ENCODE measurements around the gene JOSD1.
"Not testable (repeated sequence)": the region's sequence is repeated elsewhere in the genome, so short reads cannot be mapped to it uniquely, and the experiment has no call there.

JOSD1 gene

GRCh38 chr22:38655519-38656255, 45.1 kb downstream of the JOSD1 start:
- H3K4me3 Mint-ChIP-seq: peak overlapping the region; percentile 85
- DNase-seq (no peak), ATAC-seq (peak; percentile 3)
- H3K4me1 Mint-ChIP-seq: peaks cover 17% of the 10 kb centered on the region
- H3K9me3 Mint-ChIP-seq: no peaks in the 10 kb centered on the region
- H3K27ac Mint-ChIP-seq: peak overlapping the region; percentile 97
- H3K36me3 Mint-ChIP-seq (ENCODE audit: low read depth): no peaks in the 10 kb centered on the region
- peaks cover 1% of the 10 kb centered on the region for H3K27me3 Mint-ChIP-seq

- ATAC-seq (no peak), DNase-seq (no peak)
- Mint-ChIP-seq H3K36me3 (ENCODE audit: low read depth) (no peaks in the 10 kb centered on the region), H3K27me3 (peaks cover 1% of the 10 kb centered on the region), H3K4me3 (no peak overlapping the region), H3K9me3 (no peaks in the 10 kb centered on the region), H3K27ac (no peak overlapping the region), H3K4me1 (peaks cover 17% of the 10 kb centered on the region)
Measured at GRCh38 chr22:38653741-38654140, 47.0 kb downstream of the JOSD1 start.

- ATAC-seq: no peak
- Mint-ChIP-seq H3K27ac (no peak overlapping the region), H3K4me3 (no peak overlapping the region), H3K27me3 (peaks cover 1% of the 10 kb centered on the region), H3K4me1 (peaks cover 10% of the 10 kb centered on the region), H3K9me3 (no peaks in the 10 kb centered on the region), H3K36me3 (ENCODE audit: low read depth) (no peaks in the 10 kb centered on the region)
- DNase-seq: no peak
Measured at GRCh38 chr22:38652859-38653258, 47.9 kb downstream of the JOSD1 start.

- ATAC-seq: no peak
- H3K36me3 Mint-ChIP-seq (ENCODE audit: low read depth): no peaks in the 10 kb centered on the region
- H3K4me3 Mint-ChIP-seq: no peak overlapping the region
- DNase-seq: no peak
- no peak overlapping the region for H3K27ac Mint-ChIP-seq
- no peaks in the 10 kb centered on the region for H3K27me3 Mint-ChIP-seq
- no peaks in the 10 kb centered on the region for H3K4me1 Mint-ChIP-seq
- no peaks in the 10 kb centered on the region for H3K9me3 Mint-ChIP-seq
Measured at GRCh38 chr22:38649841-38650522, 50.8 kb downstream of the JOSD1 start.

GRCh38 chr22:38645430-38645829, 55.3 kb downstream of the JOSD1 start:
- H3K4me1 Mint-ChIP-seq: no peaks in the 10 kb centered on the region
- H3K27me3 Mint-ChIP-seq: peaks cover 2% of the 10 kb centered on the region
- no peak overlapping the region for H3K4me3 Mint-ChIP-seq
- no peaks in the 10 kb centered on the region for H3K9me3 Mint-ChIP-seq
- ATAC-seq (no peak), DNase-seq (no peak)
- no peaks in the 10 kb centered on the region for H3K36me3 Mint-ChIP-seq (ENCODE audit: low read depth)
- no peak overlapping the region for H3K27ac Mint-ChIP-seq

GRCh38 chr22:38644245-38644644, 56.5 kb downstream of the JOSD1 start:
- peak; percentile 75 for ATAC-seq
- not testable (repeated sequence) for DNase-seq; H3K27ac Mint-ChIP-seq; H3K9me3 Mint-ChIP-seq; H3K4me1 Mint-ChIP-seq; H3K36me3 Mint-ChIP-seq (ENCODE audit: low read depth); H3K4me3 Mint-ChIP-seq; H3K27me3 Mint-ChIP-seq

GRCh38 chr22:38641476-38642040, 59.2 kb downstream of the JOSD1 start:
- Mint-ChIP-seq H3K27me3 (peaks cover 2% of the 10 kb centered on the region), H3K27ac (no peak overlapping the region), H3K4me1 (no peaks in the 10 kb centered on the region), H3K4me3 (no peak overlapping the region), H3K36me3 (ENCODE audit: low read depth) (no peaks in the 10 kb centered on the region), H3K9me3 (no peaks in the 10 kb centered on the region)
- ATAC-seq (no peak), DNase-seq (no peak)

- Mint-ChIP-seq H3K4me3 (no peak overlapping the region), H3K9me3 (no peaks in the 10 kb centered on the region), H3K27ac (no peak overlapping the region), H3K36me3 (ENCODE audit: low read depth) (no peaks in the 10 kb centered on the region), H3K27me3 (peaks cover 2% of the 10 kb centered on the region), H3K4me1 (no peaks in the 10 kb centered on the region)
- no peak for ATAC-seq
- DNase-seq: no peak
Measured at GRCh38 chr22:38638728-38639127, 62.0 kb downstream of the JOSD1 start.

- DNase-seq (no peak), ATAC-seq (no peak)
- Mint-ChIP-seq H3K4me3 (no peak overlapping the region), H3K36me3 (ENCODE audit: low read depth) (no peaks in the 10 kb centered on the region), H3K9me3 (no peaks in the 10 kb centered on the region), H3K4me1 (no peaks in the 10 kb centered on the region), H3K27ac (no peak overlapping the region), H3K27me3 (peaks cover under 1% of the 10 kb centered on the region)
Measured at GRCh38 chr22:38638216-38638615, 62.5 kb downstream of the JOSD1 start.

Measured in activated naive CD8-positive, alpha-beta T cell treated with anti-CD3 and anti-CD28 coated beads, Interleukin-2, amount 50 U/mL, for 24 hours (primary cell).